A549 (cell line): ENCODE measurements around the gene ATG3. TPM values are rescaled to one million over a fixed set of nuclear protein-coding genes. Genes with fewer than 3 reads are reported as not detected.

Experiments
- ATAC-seq, 2 experiments: fragments of 200-7000 bp in 1 of 2; fragments of >200 bp in 1 of 2; cut with Nextera tagmentation in 1 of 2; cut with Tn5 transposase in 1 of 2; 3 replicates each; pipeline versions ENCODE4 v1.8.0 to v1.9.1; 2018 to 2020; ENCODE audit warnings: mild to moderate bottlenecking in 1 of 2, moderate library complexity in 1 of 2
- CTCF ChIA-PET: fragments of 300-600 bp; sonication (Branson Sonifier 250); formaldehyde crosslinking; extraction: SDS; loops from one replicate; lab custom pipeline; 2021; ENCODE audit warnings: antibody characterized with exemption, inconsistent platforms; lab: Yijun Ruan, JAX
- POLR2A ChIA-PET: fragments of 350-600 bp; formaldehyde crosslinking; extraction: SDS; loops from one replicate; lab custom pipeline; 2021; ENCODE audit warnings: antibody characterized with exemption, inconsistent platforms; lab: Yijun Ruan, JAX
- DNase-seq, 2 experiments: peaks; one replicate each; pipeline versions ENCODE4 v3.0.0 to v3.0.0-alpha.2; 2011 to 2016; ENCODE audit warnings: low read depth in 1 of 2, low spot score in 1 of 2
- FAIRE-seq: peaks from 2 replicates; lab custom pipeline; 2011; peaks lifted over from hg19 to GRCh38; lab: Jason Lieb, UNC
- H3K27ac ChIP-seq, 2 experiments: fragments of >200 bp; sonication (Bioruptor Twin); formaldehyde crosslinking; 3 replicates each; pipeline ENCODE4 v1.5.1; 2016 to 2017
- H3K4me1 ChIP-seq: fragments of >200 bp; sonication (Bioruptor Twin); formaldehyde crosslinking; 3 replicates; pipeline ENCODE4 v1.6.1; 2016
- H3K4me2 ChIP-seq: fragments of >200 bp; sonication (Bioruptor Twin); formaldehyde crosslinking; 3 replicates; pipeline ENCODE4 v1.6.1; 2016
- H3K4me3 ChIP-seq: fragments of >200 bp; sonication (Bioruptor Twin); formaldehyde crosslinking; 3 replicates; pipeline ENCODE4 v1.5.1; 2016
- H3K9me3 ChIP-seq: fragments of >200 bp; sonication (Bioruptor Twin); formaldehyde crosslinking; 3 replicates; pipeline ENCODE4 v1.6.1; 2016
- CBX8 ChIP-seq: fragments of 200-600 bp; sonication (generic); IDR thresholded peaks from 2 replicates; pipeline ENCODE4 v1.6.1; 2016
- CEBPB ChIP-seq, 2 experiments: fragments of >200 bp in 1 of 2; sonication (Bioruptor Twin) in 1 of 2; formaldehyde crosslinking in 1 of 2; IDR thresholded peaks; 2 replicates each; pipeline ENCODE4 v1.6.1; 2012 to 2016
- CHD2 ChIP-seq: fragments of 150-350 bp; IDR thresholded peaks from 2 replicates; pipeline ENCODE4 v1.6.1; 2014; ENCODE audit warnings: low read length; ENCODE audit not compliant: partially characterized antibody
- E2F6 ChIP-seq: IDR thresholded peaks from 2 replicates; pipeline ENCODE4 v1.6.1; 2012; ENCODE audit warnings: low read depth, borderline replicate concordance
- ELK1 ChIP-seq: fragments of 150-350 bp; IDR thresholded peaks from 2 replicates; pipeline ENCODE4 v1.6.1; 2014; ENCODE audit warnings: low read depth, mild to moderate bottlenecking, low read length
- EP300 ChIP-seq, 2 experiments: fragments of >200 bp; sonication (Bioruptor Twin); formaldehyde crosslinking; IDR thresholded peaks; 2 replicates in 1 of 2; 3 replicates in 1 of 2; pipeline ENCODE4 v1.6.1; 2016 to 2017
- FOSL2 ChIP-seq, 2 experiments: fragments of 450-650 bp in 1 of 2; fragments of >200 bp in 1 of 2; sonication (Bioruptor Twin) in 1 of 2; formaldehyde crosslinking; IDR thresholded peaks; 2 replicates each; pipeline versions ENCODE4 v1.5.0 to v1.6.1; 2016 to 2020; ENCODE audit warnings: mild to moderate bottlenecking in 1 of 2, moderate library complexity in 1 of 2
- FOXS1 ChIP-seq: fragments of 250-450 bp; sonication (Bioruptor Pico); IDR thresholded peaks from 2 replicates; pipeline ENCODE4 v1.5.0; 2020; ENCODE audit warnings: mild to moderate bottlenecking, moderate library complexity
- GATA3 ChIP-seq: IDR thresholded peaks from 2 replicates; pipeline ENCODE4 v1.6.1; 2012; ENCODE audit warnings: borderline replicate concordance
- HDAC2 ChIP-seq: fragments of 200-600 bp; sonication (generic); IDR thresholded peaks from 2 replicates; pipeline ENCODE4 v1.6.1; 2016
- HOXB13 ChIP-seq: fragments of 250-450 bp; sonication (Bioruptor Pico); IDR thresholded peaks from 2 replicates; pipeline ENCODE4 v1.5.0; 2020; ENCODE audit warnings: low read depth, mild to moderate bottlenecking, moderate library complexity
- JUN ChIP-seq, 2 experiments: fragments of >200 bp; sonication (Bioruptor Twin); formaldehyde crosslinking; IDR thresholded peaks; 2 replicates in 1 of 2; 3 replicates in 1 of 2; pipeline ENCODE4 v1.6.1; 2016 to 2017
- JUNB ChIP-seq: fragments of >200 bp; sonication (Bioruptor Twin); formaldehyde crosslinking; IDR thresholded peaks from 2 replicates; pipeline ENCODE4 v1.6.1; 2016
- KDM5A ChIP-seq: fragments of 200-600 bp; sonication (generic); IDR thresholded peaks from 2 replicates; pipeline ENCODE4 v1.6.1; 2016; ENCODE audit warnings: antibody characterized with exemption, mild to moderate bottlenecking
- MAX ChIP-seq: IDR thresholded peaks from 2 replicates; pipeline ENCODE4 v1.6.1; 2012
- MAZ ChIP-seq: fragments of 150-350 bp; IDR thresholded peaks from 2 replicates; pipeline ENCODE4 v1.6.1; 2014; ENCODE audit warnings: antibody characterized with exemption, low read depth, low read length, borderline replicate concordance
- MYC ChIP-seq: IDR thresholded peaks from 2 replicates; pipeline ENCODE4 v1.6.1; 2012; ENCODE audit warnings: mild to moderate bottlenecking, inconsistent platforms, low read length, improper control_type of control experiment, borderline replicate concordance
- NFE2L2 ChIP-seq: fragments of 150-350 bp; conservative IDR thresholded peaks from 2 replicates; pipeline ENCODE4 v1.6.1; 2014; ENCODE audit warnings: low read length
- NR3C1 ChIP-seq: fragments of >200 bp; sonication (Bioruptor Twin); formaldehyde crosslinking; IDR thresholded peaks from 3 replicates; pipeline ENCODE4 v1.6.1; 2017
- PBX3 ChIP-seq: IDR thresholded peaks from 2 replicates; pipeline ENCODE4 v1.6.1; 2012
- PHF8 ChIP-seq: fragments of 200-600 bp; sonication (generic); IDR thresholded peaks from 2 replicates; pipeline ENCODE4 v1.6.1; 2016; ENCODE audit warnings: low read depth, mild to moderate bottlenecking, antibody characterized with exemption, moderate library complexity, borderline replicate concordance
- RAD21 ChIP-seq, 2 experiments: fragments of >200 bp in 1 of 2; sonication (Bioruptor Twin) in 1 of 2; formaldehyde crosslinking in 1 of 2; IDR thresholded peaks in 1 of 2; conservative IDR thresholded peaks in 1 of 2; 2 replicates in 1 of 2; 3 replicates in 1 of 2; pipeline ENCODE4 v1.6.1; 2012 to 2018; ENCODE audit warnings: inconsistent platforms in 1 of 2
- RCOR1 ChIP-seq: fragments of 150-350 bp; IDR thresholded peaks from 2 replicates; pipeline ENCODE4 v1.6.1; 2014; ENCODE audit warnings: antibody characterized with exemption, low read length, low read depth
- REST ChIP-seq: fragments of 200-600 bp; sonication (generic); IDR thresholded peaks from 2 replicates; pipeline ENCODE4 v1.6.1; 2016; ENCODE audit warnings: antibody characterized with exemption, mild to moderate bottlenecking, moderate library complexity
- RFX5 ChIP-seq: fragments of 450-650 bp; IDR thresholded peaks from 2 replicates; pipeline ENCODE4 v1.7.1; 2014; ENCODE audit warnings: antibody characterized with exemption, mild to moderate bottlenecking, moderate library complexity
- SMC3 ChIP-seq: fragments of >200 bp; sonication (Bioruptor Twin); formaldehyde crosslinking; IDR thresholded peaks from 3 replicates; pipeline ENCODE4 v1.6.1; 2018; ENCODE audit warnings: inconsistent platforms
- SREBF2 ChIP-seq: fragments of 450-650 bp; IDR thresholded peaks from 2 replicates; pipeline ENCODE4 v1.6.1; 2014; ENCODE audit warnings: mild to moderate bottlenecking, moderate library complexity
- TFCP2L1 ChIP-seq: fragments of 250-450 bp; sonication (Bioruptor Pico); IDR thresholded peaks from 2 replicates; pipeline ENCODE4 v1.5.0; 2021; ENCODE audit warnings: mild to moderate bottlenecking
- USF2 ChIP-seq: fragments of 450-650 bp; IDR thresholded peaks from 2 replicates; pipeline ENCODE4 v1.6.1; 2014; ENCODE audit warnings: antibody characterized with exemption
- ZFP36 ChIP-seq: fragments of 450-650 bp; IDR thresholded peaks from 2 replicates; pipeline ENCODE4 v1.6.1; 2014; ENCODE audit warnings: borderline replicate concordance; ENCODE audit not compliant: partially characterized antibody
- ZNF302 ChIP-seq: fragments of 250-450 bp; sonication (Bioruptor Pico); IDR thresholded peaks from 2 replicates; pipeline ENCODE4 v1.9.0; 2021; ENCODE audit warnings: inconsistent platforms, mild to moderate bottlenecking, moderate library complexity
- WGBS: methylation state at CpG from one replicate; pipeline ENCODE4 v1.1.6; 2017; ENCODE audit errors: missing lambda C conversion rate; 5-methylcytosine and 5-hydroxymethylcytosine counted together
- polyA plus RNA-seq, 4 experiments: library from polyadenylated mRNA; depleted of rRNA in 3 of 4; stranded (reverse); fragments of >200 nt; fragmentation: RNase III in 1 of 4; extraction: RNeasy Plus Mini Kit Qiagen cat#74134 plus additional on column Dnase treatment in 1 of 4; gene quantifications; 2 replicates in 3 of 4; 3 replicates in 1 of 4; pipeline ENCODE4 v1.2.3, GENCODE V29; 2011 to 2017

The ATG3 gene
- polyA plus RNA-seq, 2 of the 4 experiments (the other 2 are of a cell fraction) = 50.2 to 74.5 TPM

GRCh38 chr3:112604536-112604935 is 42.8 kb upstream of the ATG3 start:
- H3K4me2 ChIP-seq = no peak overlapping the region
- no peaks in the 10 kb centered on the region for H3K9me3 ChIP-seq
- ChIA-PET POLR2A (no interaction called here), CTCF (interaction anchor here (0.9 kb wide), 1 partner anchor 40 kb away, joined by 3 read pairs; no protein-coding TSS in a partner anchor)
- no peak for DNase-seq
- no peak overlapping the region for H3K27ac ChIP-seq
- H3K4me3 ChIP-seq = no peak overlapping the region
- no peak for FAIRE-seq
- TF ChIP-seq JUN (IDR thresholded peaks at IDR 0.05) (no peak), EP300 (IDR thresholded peaks at IDR 0.05) (no peak), ZFP36 (no peak), KDM5A (no peak), MAZ (no peak), ZNF302 (CRISPR knock-in tag) (no peak), JUNB (no peak), FOSL2 (IDR thresholded peaks at IDR 0.05) (no peak), FOSL2 (CRISPR knock-in tag; IDR thresholded peaks at IDR 0.05) (no peak), USF2 (no peak), NR3C1 (no peak), FOXS1 (CRISPR knock-in tag) (no peak), TFCP2L1 (CRISPR knock-in tag) (no peak), GATA3 (no peak), PBX3 (no peak), CEBPB (IDR thresholded peaks at IDR 0.05) (no peak), CBX8 (no peak), MYC (no peak), HOXB13 (no peak), HDAC2 (no peak), RFX5 (no peak)
- H3K4me1 ChIP-seq = no peaks in the 10 kb centered on the region
- WGBS = 72% methylated on average over 4 of the region's 4 CpGs
- no peak for ATAC-seq

GRCh38 chr3:112602217-112602838 is 40.6 kb upstream of the ATG3 start:
- ATAC-seq (no peak), DNase-seq (no peak), FAIRE-seq (no peak)
- ChIA-PET CTCF (no interaction called here), POLR2A (no interaction called here)
- Histone ChIP-seq H3K4me3 (no peak overlapping the region), H3K4me2 (no peak overlapping the region), H3K4me1 (no peaks in the 10 kb centered on the region), H3K9me3 (no peaks in the 10 kb centered on the region), H3K27ac (no peak overlapping the region)
- TF ChIP-seq GATA3 (no peak), FOXS1 (CRISPR knock-in tag) (no peak), ELK1 (no peak), SMC3 (no peak), MAX (no peak), NFE2L2 (no peak), PHF8 (no peak), RCOR1 (no peak), REST (no peak), RAD21 (conservative IDR thresholded peaks at IDR 0.05 in 1 of 2, IDR thresholded peaks at IDR 0.05 in 1 of 2) (no peak), CHD2 (no peak), SREBF2 (no peak), E2F6 (no peak)
